Sigmoid colon (tissue), 7 donors: ENCODE results near the gene PRKCA. TPM values are rescaled to one million over a fixed set of nuclear protein-coding genes. Genes with fewer than 3 reads are reported as not detected.

Experiments
- DNase-seq: peaks from one replicate; pipeline ENCODE4 v3.0.0-alpha.2; 2019
- H3K27ac ChIP-seq, 4 donors: fragments of 200-600 bp; sonication (generic); one replicate each; pipeline ENCODE4 v1.5.1; 2016 to 2019; ENCODE audit warnings: mild to moderate bottlenecking in 1 of 4
- H3K27me3 ChIP-seq, 3 donors: fragments of 200-600 bp; sonication (generic); one replicate each; pipeline ENCODE4 v1.5.1; 2019; ENCODE audit warnings: mild to moderate bottlenecking in 1 of 3
- H3K36me3 ChIP-seq, 4 donors: fragments of 200-600 bp; sonication (generic); one replicate each; pipeline ENCODE4 v1.5.1; 2016 to 2019
- H3K4me1 ChIP-seq, 4 donors: fragments of 200-600 bp; sonication (generic); one replicate each; pipeline ENCODE4 v1.5.1; 2017 to 2019
- H3K4me3 ChIP-seq, 4 donors: fragments of 200-600 bp; sonication (generic); one replicate each; pipeline ENCODE4 v1.5.1; 2017 to 2019; ENCODE audit warnings: mild to moderate bottlenecking in 2 of 4, moderate library complexity in 1 of 4
- H3K9me3 ChIP-seq, 4 donors: fragments of 200-600 bp in 3 of 4; sonication (generic) in 3 of 4; one replicate each; pipeline versions ENCODE4 v1.5.1 to v1.6.1; 2013 to 2019
- EP300 ChIP-seq, 4 donors: sonication (generic); formaldehyde crosslinking; IDR thresholded peaks; one replicate each; pipeline ENCODE4 v1.6.1; 2017; ENCODE audit warnings: antibody characterized with exemption in 4 of 4
- POLR2A ChIP-seq, 2 donors: fragments of 450-650 bp; IDR thresholded peaks; one replicate each; pipeline ENCODE4 v1.6.1; 2016; ENCODE audit warnings: antibody characterized with exemption in 2 of 2, mild to moderate bottlenecking in 2 of 2, moderate library complexity in 2 of 2
- POLR2AphosphoS5 ChIP-seq, 4 donors: sonication (generic); formaldehyde crosslinking; IDR thresholded peaks; one replicate each; pipeline ENCODE4 v1.6.1; 2017; ENCODE audit warnings: antibody characterized with exemption in 4 of 4
- WGBS, 2 donors: extraction: QIAGEN DNeasy Blood & Tissue Kit; methylation state at CpG; one replicate each; pipeline ENCODE4 v1.1.7; 2013; 5-methylcytosine and 5-hydroxymethylcytosine counted together
- intact Hi-C: fragments of 100-400 bp; cut with DNase I; formaldehyde crosslinking; loops from one replicate; pipeline ENCODE4 v1.15.1; 2023
- polyA plus RNA-seq, 3 donors: library from polyadenylated mRNA; stranded (reverse); fragments of 200-250 nt; gene quantifications; one replicate each; pipeline ENCODE4 v1.2.3, GENCODE V29; 2013
- total RNA-seq, 4 donors: library from RNA; depleted of rRNA; stranded (reverse); fragments of >200 nt; gene quantifications; one replicate each; pipeline ENCODE4 v1.1.0, GENCODE V29; 2016
- TF ChIP-seq, protein P1 (sequence below), 4 experiments: fragments of 450-650 bp in 3 of 4; fragments of 200-600 bp in 1 of 4; IDR thresholded peaks; one replicate each; pipeline ENCODE4 v1.5.1; 2016 to 2019; ENCODE audit warnings: antibody characterized with exemption in 4 of 4, mild to moderate bottlenecking in 3 of 4, moderate library complexity in 2 of 4
- donor health status: healthy with polysubstance abuse.
- donor health status: Bipolar disorder and iron deficiency.
- donor health status: healthy.

The PRKCA gene
- total and polyA plus RNA-seq, 7 donors, result 6.6 to 58.4 (median 42.6) TPM

DNA sequence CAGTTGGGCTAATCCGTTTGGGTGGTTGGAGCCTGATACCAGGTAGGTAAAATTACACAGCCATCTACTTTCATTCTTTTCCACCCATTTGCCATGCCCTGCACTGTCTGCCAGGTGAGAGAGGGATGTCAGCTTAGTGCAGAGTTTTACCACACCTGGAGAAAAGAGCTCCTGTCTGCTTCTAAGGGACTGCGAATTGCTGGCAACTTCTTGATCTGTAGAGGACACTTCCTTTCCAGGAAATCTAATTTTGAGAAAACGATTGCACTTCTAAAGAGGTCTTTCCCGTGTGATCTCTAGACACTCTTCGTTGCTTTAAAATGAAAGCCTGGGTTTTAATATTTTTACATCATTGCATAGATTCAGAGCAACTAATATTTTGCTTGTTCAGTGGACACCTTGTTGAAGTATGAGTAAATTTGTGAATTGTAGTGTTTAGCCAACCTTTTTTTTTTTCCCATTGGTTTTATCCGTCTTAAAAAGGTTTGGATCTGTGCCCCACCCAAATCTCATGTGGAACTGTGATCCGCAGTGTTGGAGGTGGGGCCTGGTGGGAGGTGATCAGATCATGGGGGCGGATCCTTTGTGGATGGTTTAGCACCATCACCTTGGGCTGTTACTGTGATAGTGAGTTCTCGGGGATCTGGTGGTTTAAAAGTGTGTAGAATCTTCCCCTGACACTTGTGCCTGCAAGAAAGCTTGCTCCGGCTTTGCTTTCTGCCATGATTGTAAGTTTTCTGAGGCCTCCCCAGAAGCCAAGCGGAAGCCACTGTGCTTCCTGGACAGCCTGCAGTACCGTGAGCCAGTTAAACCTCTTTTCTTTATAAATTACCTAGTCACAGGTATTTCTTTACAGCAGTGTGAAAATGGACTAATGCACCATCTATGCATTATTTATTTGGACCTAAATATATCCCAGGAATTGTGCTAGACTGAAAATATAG is 104.6 kb downstream of the PRKCA start:
- H3K27ac ChIP-seq, result no peak overlapping the region
- WGBS, 2 donors, result 74 to 82% methylated on average over 12 of the region's 12 CpGs
- TF ChIP-seq, protein P1, sequence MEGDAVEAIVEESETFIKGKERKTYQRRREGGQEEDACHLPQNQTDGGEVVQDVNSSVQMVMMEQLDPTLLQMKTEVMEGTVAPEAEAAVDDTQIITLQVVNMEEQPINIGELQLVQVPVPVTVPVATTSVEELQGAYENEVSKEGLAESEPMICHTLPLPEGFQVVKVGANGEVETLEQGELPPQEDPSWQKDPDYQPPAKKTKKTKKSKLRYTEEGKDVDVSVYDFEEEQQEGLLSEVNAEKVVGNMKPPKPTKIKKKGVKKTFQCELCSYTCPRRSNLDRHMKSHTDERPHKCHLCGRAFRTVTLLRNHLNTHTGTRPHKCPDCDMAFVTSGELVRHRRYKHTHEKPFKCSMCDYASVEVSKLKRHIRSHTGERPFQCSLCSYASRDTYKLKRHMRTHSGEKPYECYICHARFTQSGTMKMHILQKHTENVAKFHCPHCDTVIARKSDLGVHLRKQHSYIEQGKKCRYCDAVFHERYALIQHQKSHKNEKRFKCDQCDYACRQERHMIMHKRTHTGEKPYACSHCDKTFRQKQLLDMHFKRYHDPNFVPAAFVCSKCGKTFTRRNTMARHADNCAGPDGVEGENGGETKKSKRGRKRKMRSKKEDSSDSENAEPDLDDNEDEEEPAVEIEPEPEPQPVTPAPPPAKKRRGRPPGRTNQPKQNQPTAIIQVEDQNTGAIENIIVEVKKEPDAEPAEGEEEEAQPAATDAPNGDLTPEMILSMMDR (IDR thresholded peaks at IDR 0.05), result no peak
- TF ChIP-seq POLR2A (IDR thresholded peaks at IDR 0.05) (no peak), EP300 (IDR thresholded peaks at IDR 0.05) (no peak), POLR2AphosphoS5 (IDR thresholded peaks at IDR 0.05) (no peak)
- H3K27me3 ChIP-seq, result no peaks in the 10 kb centered on the region
- no peak overlapping the region for H3K4me3 ChIP-seq
- peaks cover 0 to 52% (median 46%) of the 10 kb centered on the region in 4 donors for H3K4me1 ChIP-seq
- intact Hi-C loops, result no loop called here
- no peaks in the 10 kb centered on the region for H3K36me3 ChIP-seq
- DNase-seq, result no peak
- no peaks in the 10 kb centered on the region for H3K9me3 ChIP-seq

DNA sequence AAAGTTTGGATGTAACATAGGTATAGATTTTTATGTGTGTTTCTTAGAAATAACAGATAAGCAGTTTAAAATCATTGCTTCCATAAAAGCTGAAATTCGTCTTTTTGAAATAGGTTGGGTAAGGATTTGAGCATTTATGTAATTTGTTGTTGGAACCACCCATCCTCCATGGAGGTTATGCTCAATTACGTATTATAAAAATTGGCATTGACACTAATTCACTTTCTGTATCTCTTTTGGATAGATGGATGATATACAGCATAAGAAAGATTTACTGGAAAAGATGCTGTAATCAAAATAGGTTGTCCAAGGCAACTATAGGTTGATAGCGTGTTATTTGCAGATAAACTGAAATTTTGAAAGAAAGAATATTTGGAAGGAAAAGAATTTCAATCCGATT is 105.5 kb downstream of the PRKCA start:
- no peaks in the 10 kb centered on the region for H3K9me3 ChIP-seq
- intact Hi-C loops, result no loop called here
- no peaks in the 10 kb centered on the region for H3K27me3 ChIP-seq
- H3K4me1 ChIP-seq, result peaks cover 0 to 55% (median 44%) of the 10 kb centered on the region in 4 donors
- no peaks in the 10 kb centered on the region for H3K36me3 ChIP-seq
- no peak overlapping the region for H3K4me3 ChIP-seq
- TF ChIP-seq, protein P1 (IDR thresholded peaks at IDR 0.05), result no peak
- TF ChIP-seq POLR2A (IDR thresholded peaks at IDR 0.05) (no peak), EP300 (IDR thresholded peaks at IDR 0.05) (no peak), POLR2AphosphoS5 (IDR thresholded peaks at IDR 0.05) (no peak)
- no peak overlapping the region for H3K27ac ChIP-seq
- DNase-seq, result no peak
- WGBS, 2 donors, result 92 to 94% methylated on average over 4 of the region's 4 CpGs

DNA sequence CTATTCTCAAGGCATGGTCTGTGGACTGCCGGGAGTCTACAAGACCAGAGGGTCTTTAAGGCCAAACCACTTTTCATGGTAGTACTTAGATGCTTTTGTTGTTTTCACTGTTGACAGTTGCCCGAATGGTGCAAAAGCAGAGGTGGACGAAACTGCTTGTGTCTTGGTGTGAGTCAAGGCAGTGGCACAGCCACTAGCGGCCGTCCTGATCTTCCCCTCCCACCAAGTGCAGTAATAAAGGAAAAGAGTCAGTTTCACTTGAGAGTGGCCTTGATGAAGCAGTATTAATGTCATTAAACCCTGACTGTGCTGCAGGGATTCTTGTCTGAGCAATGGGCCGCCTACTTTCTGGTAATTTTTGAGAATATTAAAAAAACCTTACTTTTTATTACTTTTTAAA is 109.1 kb downstream of the PRKCA start:
- TF ChIP-seq EP300 (IDR thresholded peaks at IDR 0.05) (no peak), POLR2AphosphoS5 (IDR thresholded peaks at IDR 0.05) (no peak), POLR2A (IDR thresholded peaks at IDR 0.05) (no peak)
- TF ChIP-seq, protein P1 (IDR thresholded peaks at IDR 0.05), result no peak
- intact Hi-C loops, result no loop called here
- H3K4me1 ChIP-seq, result peaks cover 0 to 52% (median 22%) of the 10 kb centered on the region in 4 donors
- no peak overlapping the region for H3K27ac ChIP-seq
- H3K36me3 ChIP-seq, result no peaks in the 10 kb centered on the region
- H3K4me3 ChIP-seq, result no peak overlapping the region
- DNase-seq, result no peak
- H3K27me3 ChIP-seq, result no peaks in the 10 kb centered on the region
- WGBS, 2 donors, result 90 to 93% methylated on average over 6 of the region's 6 CpGs
- no peaks in the 10 kb centered on the region for H3K9me3 ChIP-seq

DNA sequence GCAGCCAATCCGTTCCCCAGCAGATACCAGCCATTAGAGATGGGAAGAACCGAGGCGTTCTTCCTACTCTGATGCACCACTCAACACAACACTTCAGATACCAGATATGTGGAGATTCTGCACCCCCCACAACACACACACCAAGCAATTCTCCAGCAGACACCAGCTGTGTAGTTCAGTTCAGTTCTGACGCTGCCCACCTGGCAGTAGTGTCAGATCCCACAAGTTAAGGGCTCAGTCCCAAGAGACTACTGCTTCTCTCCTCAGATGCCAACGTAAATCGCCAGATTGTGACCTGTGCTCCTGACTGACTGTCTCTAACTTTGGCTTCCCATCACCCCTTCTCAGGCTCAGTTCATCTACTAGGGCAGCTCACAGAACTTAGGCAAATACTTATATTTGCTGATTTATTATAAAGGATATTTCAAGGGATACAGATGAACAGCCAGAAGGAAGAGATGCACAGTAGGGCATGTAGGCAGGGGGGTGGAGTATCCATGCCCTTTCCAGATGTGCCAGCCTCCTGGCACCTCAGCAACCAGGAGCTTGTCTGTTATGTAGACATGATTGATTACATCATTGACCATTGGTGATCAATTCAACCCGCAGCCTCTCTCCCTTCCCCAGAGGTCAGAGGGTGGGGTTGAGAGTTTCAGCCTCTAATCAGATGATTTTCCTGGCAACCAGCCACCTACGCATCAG is 110.6 kb downstream of the PRKCA start:
- TF ChIP-seq, protein P1 (IDR thresholded peaks at IDR 0.05), result no peak
- no peak for TF ChIP-seq POLR2A (IDR thresholded peaks at IDR 0.05)
- no peak for TF ChIP-seq POLR2AphosphoS5 (IDR thresholded peaks at IDR 0.05)
- no peak for TF ChIP-seq EP300 (IDR thresholded peaks at IDR 0.05)
- 81 to 87% methylated on average over 8 of the region's 8 CpGs for WGBS, 2 donors
- intact Hi-C loops, result no loop called here
- Histone ChIP-seq H3K27ac (no peak overlapping the region), H3K9me3 (no peaks in the 10 kb centered on the region), H3K27me3 (no peaks in the 10 kb centered on the region), H3K4me1 (peaks cover 0 to 43% (median 15%) of the 10 kb centered on the region in 4 donors), H3K4me3 (no peak overlapping the region), H3K36me3 (no peaks in the 10 kb centered on the region)
- no peak for DNase-seq
